Lower leg skin (tissue), 4 donors: ENCODE measurements around the gene CLTC. TPM values are rescaled to one million over a fixed set of nuclear protein-coding genes. Genes with fewer than 3 reads are reported as not detected.

Experiments
- DNase-seq, 2 donors: peaks; one replicate each; pipeline ENCODE4 v3.0.0-alpha.2; 2019; ENCODE audit warnings: low spot score in 2 of 2
- H3K4me3 ChIP-seq: fragments of 200-600 bp; sonication (generic); 2 replicates; pipeline ENCODE4 v1.5.1; 2017; ENCODE audit warnings: mild to moderate bottlenecking, low read depth; ENCODE audit not compliant: poor library complexity, severe bottlenecking
- POLR2A ChIP-seq, 2 donors: fragments of 450-650 bp; IDR thresholded peaks; one replicate each; pipeline ENCODE4 v1.6.1; 2016 to 2017; ENCODE audit warnings: antibody characterized with exemption in 2 of 2, mild to moderate bottlenecking in 1 of 2, moderate library complexity in 1 of 2
- WGBS, 2 donors: methylation state at CpG; one replicate each; pipeline ENCODE4 v1.1.5; 2018; 5-methylcytosine and 5-hydroxymethylcytosine counted together
- intact Hi-C: fragments of 100-400 bp; cut with DNase I; formaldehyde crosslinking; loops from one replicate; pipeline ENCODE4 v1.15.0; 2023; ENCODE audit warnings: low total_unique reads
- total RNA-seq, 4 donors: library from RNA; depleted of rRNA; stranded (reverse); fragments of >200 nt; gene quantifications; one replicate each; pipeline ENCODE4 v1.1.0, GENCODE V29; 2016
- TF ChIP-seq, protein P1 (sequence below), 3 donors: fragments of 450-650 bp; IDR thresholded peaks; one replicate each; pipeline ENCODE4 v1.5.1; 2016; ENCODE audit warnings: antibody characterized with exemption in 3 of 3, mild to moderate bottlenecking in 3 of 3, moderate library complexity in 2 of 3

Gene CLTC
- total RNA-seq, 4 donors from 2014 or later, result 109 to 169 (median 140) TPM

DNA sequence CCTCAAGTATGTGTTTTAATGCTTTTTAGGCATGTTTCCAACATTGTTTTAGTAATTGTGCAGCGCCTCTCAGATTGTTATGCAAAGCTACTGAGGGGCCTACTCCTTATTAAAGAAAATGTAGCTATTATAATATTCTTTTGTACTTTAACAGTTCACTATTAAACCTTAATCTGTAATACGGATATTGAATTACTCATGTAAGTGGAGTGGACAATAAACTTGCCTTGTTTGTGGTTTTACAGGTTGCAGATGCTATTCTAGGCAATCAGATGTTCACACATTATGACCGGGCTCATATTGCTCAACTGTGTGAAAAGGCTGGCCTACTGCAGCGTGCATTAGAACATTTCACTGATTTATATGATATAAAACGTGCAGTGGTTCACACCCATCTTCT lies 46.5 kb downstream of the CLTC start:
- no peak for TF ChIP-seq POLR2A (IDR thresholded peaks at IDR 0.05)
- TF ChIP-seq, protein P1, sequence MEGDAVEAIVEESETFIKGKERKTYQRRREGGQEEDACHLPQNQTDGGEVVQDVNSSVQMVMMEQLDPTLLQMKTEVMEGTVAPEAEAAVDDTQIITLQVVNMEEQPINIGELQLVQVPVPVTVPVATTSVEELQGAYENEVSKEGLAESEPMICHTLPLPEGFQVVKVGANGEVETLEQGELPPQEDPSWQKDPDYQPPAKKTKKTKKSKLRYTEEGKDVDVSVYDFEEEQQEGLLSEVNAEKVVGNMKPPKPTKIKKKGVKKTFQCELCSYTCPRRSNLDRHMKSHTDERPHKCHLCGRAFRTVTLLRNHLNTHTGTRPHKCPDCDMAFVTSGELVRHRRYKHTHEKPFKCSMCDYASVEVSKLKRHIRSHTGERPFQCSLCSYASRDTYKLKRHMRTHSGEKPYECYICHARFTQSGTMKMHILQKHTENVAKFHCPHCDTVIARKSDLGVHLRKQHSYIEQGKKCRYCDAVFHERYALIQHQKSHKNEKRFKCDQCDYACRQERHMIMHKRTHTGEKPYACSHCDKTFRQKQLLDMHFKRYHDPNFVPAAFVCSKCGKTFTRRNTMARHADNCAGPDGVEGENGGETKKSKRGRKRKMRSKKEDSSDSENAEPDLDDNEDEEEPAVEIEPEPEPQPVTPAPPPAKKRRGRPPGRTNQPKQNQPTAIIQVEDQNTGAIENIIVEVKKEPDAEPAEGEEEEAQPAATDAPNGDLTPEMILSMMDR (IDR thresholded peaks at IDR 0.05), result no peak
- no peak for DNase-seq
- 74 to 82% methylated on average over 5 of the region's 5 CpGs for WGBS, 2 donors
- no peak overlapping the region for H3K4me3 ChIP-seq
- intact Hi-C loops, result no loop called here

DNA sequence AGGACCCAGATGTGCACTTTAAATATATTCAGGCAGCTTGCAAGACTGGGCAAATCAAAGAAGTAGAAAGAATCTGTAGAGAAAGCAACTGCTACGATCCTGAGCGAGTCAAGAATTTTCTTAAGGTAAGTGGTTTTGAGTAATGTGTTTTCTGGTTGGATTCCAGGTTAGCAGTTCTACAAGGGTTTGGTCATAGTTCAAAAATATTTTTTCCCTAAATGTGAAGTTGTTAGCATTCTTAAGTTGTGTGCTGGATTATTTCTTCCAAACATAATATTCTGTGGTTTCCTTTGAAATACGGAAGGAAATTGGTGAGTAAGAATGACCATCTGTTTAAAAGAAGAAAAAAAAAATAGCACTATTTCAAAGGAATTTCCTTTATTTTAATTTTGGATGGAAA lies 49.1 kb downstream of the CLTC start:
- no peak for TF ChIP-seq POLR2A (IDR thresholded peaks at IDR 0.05)
- TF ChIP-seq, protein P1 (IDR thresholded peaks at IDR 0.05), result no peak
- 47 to 52% methylated on average over 3 of the region's 3 CpGs for WGBS, 2 donors
- DNase-seq, result no peak
- no peak overlapping the region for H3K4me3 ChIP-seq
- intact Hi-C loops, result no loop called here

DNA sequence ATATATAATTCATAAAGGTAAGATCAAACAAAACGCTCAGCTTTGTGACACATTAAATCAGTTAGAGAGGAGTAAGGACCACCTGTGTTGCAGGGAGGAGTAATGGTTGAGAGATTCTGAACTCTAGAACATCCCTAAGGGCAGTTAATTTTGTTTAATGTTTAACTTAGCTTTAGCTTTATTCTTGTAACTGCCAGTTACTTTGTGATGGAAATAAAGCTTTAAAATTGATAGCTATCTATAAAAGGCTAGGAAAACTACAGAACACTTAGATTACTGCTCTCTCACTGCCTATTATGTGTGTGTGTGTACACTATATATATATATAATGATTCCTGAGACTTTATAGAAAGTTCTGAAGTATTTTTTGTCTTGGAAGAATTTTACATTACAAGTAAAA lies 49.7 kb downstream of the CLTC start:
- no peak overlapping the region for H3K4me3 ChIP-seq
- intact Hi-C loops, result no loop called here
- DNase-seq, result no peak
- 61 to 69% methylated on average over 1 of the region's 1 CpG for WGBS, 2 donors
- TF ChIP-seq, protein P1 (IDR thresholded peaks at IDR 0.05), result no peak
- TF ChIP-seq POLR2A (IDR thresholded peaks at IDR 0.05), result no peak

DNA sequence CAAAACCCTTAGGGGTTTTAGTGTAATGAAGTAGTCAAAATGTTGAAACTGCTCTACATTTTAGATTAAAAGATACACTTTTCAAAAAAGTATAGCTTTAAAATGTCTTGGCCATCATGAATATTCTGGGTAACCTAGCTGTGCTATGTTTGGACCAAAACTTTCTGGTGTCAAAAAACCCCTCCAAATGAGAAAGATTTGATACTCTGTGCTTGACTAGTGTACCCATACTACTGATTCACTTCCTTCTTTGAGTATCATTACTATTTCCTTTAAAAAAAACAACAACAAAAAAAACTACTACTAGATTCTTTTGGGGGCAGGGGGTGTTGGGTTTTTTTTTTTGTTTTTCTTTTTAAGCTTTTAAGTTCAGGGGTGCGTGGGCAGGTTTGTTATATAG lies 50.2 kb downstream of the CLTC start:
- no peak overlapping the region for H3K4me3 ChIP-seq
- no peak for TF ChIP-seq POLR2A (IDR thresholded peaks at IDR 0.05)
- TF ChIP-seq, protein P1 (IDR thresholded peaks at IDR 0.05), result no peak
- intact Hi-C loops, result no loop called here
- 95 to 100% methylated on average over 1 of the region's 1 CpG for WGBS, 2 donors
- no peak for DNase-seq

DNA sequence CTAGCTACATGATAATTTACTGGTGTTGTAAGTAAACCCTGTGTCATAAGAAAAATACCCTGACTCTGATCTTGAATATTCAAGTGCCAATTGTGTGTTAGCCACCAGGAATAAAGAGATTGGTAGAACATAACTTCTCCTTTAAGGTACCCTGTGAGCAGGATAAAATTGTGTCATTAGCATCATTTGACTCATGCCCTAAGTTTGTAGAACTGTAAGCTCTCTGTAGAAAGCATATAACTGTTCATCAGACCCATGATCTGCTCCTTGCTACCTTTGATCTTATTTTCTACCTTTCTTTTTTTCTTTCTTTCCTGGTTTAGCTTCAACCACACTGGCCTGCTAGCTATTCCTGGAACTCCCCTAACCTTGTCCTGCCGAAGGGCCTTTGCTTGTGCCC lies 51.7 kb downstream of the CLTC start:
- WGBS, 2 donors, result 96 to 100% methylated on average over 1 of the region's 1 CpG
- intact Hi-C loops, result no loop called here
- DNase-seq, result no peak
- TF ChIP-seq, protein P1 (IDR thresholded peaks at IDR 0.05), result no peak
- TF ChIP-seq POLR2A (IDR thresholded peaks at IDR 0.05), result no peak
- no peak overlapping the region for H3K4me3 ChIP-seq

DNA sequence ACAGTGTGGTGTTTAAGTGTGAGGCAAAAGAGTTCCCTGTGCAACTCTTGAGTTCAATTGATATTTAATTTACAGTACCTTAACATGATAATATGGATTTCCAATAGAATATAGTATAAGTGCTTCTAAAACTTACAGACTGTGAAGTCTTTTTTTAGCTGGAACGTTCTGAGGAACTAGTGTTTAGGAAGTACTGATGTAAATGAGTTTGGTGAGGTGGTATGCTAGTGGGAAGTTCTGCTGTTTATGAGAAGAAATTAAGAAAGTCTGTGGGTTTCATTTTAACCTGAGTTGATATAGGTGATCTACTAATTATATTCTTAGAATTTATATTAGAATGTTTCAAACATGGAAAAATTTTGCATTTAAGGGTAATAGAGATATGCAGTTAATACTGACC lies 55.5 kb downstream of the CLTC start:
- no peak for DNase-seq
- no peak overlapping the region for H3K4me3 ChIP-seq
- WGBS, 2 donors, result 53 to 69% methylated on average over 1 of the region's 1 CpG
- TF ChIP-seq, protein P1 (IDR thresholded peaks at IDR 0.05), result no peak
- no peak for TF ChIP-seq POLR2A (IDR thresholded peaks at IDR 0.05)
- intact Hi-C loops, result no loop called here
